ENCODE measurements around the gene CNTN1.

Gene CNTN1

GRCh38 chr12:40784102-40784501 is 91.9 kb downstream of the CNTN1 start:
- no peak for DNase-seq

GRCh38 chr12:40788276-40788675 is 96.0 kb downstream of the CNTN1 start:
- no peak for DNase-seq

DNA sequence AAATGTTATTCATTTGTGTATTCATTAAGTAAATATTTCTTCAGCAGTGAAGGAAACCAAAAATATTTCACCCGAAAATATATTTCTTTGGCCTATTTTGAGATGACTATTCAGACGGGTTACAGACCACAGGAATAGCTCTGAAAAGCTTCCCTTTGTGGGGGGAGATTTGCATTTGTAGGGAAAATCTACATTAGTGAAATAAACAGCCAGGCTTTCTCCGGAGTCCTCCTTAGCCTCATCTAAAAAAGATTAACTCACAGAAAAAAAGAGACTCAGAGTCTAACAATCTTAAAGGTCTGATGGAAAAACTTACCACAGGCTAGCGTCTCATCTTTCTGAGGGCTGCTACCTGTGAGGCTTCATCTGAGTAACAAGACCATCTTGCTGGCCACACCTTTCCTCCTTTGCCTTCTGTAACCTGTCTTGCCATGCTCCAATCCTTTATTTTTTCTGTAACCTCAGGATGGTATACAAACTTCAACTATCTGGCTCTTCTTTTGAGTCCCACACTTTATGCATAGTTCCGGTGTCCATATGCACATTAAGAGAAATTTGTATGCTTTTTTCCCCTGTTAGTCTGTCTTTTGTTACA is 100.7 kb downstream of the CNTN1 start:
- no peak for DNase-seq

DNA sequence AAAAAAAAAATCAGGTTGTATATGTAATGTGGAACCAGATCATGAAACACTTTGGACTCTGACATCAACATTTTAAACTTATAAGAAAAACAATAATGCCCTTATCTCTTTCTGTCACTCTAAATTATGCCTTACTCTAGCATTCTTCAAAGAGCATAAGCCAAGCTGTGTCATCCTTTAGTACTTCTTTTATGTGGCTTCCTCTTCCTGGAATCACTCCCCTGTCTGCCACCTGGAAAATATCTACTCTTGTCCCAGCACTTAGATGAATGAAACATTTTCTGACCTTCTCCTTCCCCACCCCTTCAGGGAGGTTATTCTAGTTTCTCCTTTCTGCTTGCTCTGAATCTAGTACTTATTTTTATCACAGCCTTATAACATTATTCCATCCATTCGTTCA is 101.2 kb downstream of the CNTN1 start:
- no peak for DNase-seq

- DNase-seq = no peak
These were observed 101.8 kb downstream of the CNTN1 start for GRCh38 chr12:40794087-40794486.

- DNase-seq = no peak
These were observed 108.8 kb downstream of the CNTN1 start for GRCh38 chr12:40801082-40801481.

- DNase-seq = no peak
These were observed 109.6 kb downstream of the CNTN1 start for GRCh38 chr12:40801861-40802260.

DNA sequence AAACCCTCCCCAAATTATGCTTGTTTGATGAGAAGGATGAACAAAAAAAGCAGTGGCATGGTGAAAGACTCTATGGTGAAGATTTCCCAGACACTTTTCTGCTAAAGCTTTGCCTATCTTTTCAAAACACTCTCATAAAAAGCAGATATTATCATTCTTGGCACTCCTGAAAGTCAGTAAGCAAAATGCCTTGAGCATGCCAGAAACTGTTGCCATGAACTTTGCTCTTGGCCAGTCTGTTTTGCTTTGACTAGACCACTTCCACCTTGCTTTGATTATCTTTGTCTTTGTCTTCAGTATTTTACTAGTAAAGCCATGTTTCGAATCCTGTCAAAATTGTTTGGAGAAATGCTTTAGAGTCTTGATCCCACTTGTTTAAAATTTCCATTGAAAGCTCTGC is 110.4 kb downstream of the CNTN1 start:
- DNase-seq = no peak

DNA sequence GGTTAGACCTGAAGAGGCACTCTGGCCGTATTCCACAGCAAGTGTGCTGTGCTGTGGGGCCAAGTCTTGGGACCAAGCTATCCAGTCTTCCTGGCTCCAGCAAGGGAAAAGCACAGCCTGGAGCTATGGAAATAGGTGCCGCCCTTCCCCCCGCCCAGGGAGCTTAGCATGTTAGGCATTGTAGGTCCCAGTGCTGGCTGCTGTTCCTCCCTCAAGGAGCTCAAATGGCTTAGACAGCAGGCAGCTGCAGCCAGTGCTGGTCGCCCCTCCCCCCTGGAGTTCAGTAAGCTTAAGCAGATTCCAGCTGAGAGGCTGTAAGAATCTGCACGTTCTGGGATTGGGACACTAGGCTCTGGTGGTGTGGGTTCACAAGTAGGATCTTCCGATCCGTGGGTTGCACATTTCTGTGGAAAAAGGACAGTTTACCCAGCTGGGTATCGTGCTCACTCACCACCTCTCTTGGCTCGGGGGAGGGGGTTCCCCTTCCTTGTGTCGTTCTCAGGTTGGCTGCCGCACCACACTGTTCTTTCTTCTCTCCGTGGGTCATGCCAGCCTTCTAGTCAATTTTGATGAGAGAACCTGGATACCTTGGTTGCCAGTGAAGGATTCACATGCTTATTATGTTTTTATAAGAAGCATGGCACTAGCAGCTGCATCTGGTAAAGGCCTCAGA is 127.3 kb downstream of the CNTN1 start:
- peak; percentile 9 for DNase-seq

- no peak for DNase-seq
These were observed 128.7 kb downstream of the CNTN1 start for GRCh38 chr12:40820794-40821484.

DNA sequence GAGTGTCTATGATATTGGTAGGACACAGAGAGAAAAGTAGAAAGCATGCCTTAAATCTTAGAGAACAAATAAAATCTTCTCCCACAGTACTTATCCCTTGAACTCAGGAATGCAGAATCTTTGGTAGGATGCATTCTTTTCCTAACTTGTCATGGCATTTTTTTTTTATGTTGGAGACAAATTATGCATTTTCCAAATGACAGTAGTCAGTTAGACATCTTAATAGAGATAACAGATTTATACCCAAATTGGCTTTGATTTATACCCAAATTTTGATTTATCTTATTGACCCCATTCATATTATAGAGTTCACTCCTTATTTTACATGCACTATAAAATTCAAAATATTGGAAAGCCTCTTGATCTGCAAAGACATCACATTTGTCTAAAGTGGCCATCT is 132.9 kb downstream of the CNTN1 start:
- DNase-seq = no peak

- DNase-seq = no peak
These were observed 135.7 kb downstream of the CNTN1 start for GRCh38 chr12:40827683-40828592.

DNA sequence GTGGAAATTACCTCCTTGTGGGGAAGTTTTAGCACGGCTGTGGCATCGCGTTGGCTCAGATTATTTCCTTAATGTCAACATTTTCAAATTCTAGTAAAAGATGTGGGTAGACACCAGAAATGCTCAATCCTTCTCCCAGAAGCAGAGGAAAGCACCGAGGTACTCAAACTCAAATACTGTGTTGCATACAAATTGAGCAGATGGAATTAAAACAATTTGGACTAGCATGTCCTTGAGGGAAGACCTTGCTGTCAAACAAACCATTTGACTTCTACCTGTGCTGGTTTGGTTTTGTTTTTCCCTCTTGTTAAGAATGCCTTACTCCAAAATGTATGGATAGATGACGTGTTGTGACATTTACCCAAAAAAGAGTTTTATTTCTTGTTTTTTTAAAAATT is 136.4 kb downstream of the CNTN1 start:
- DNase-seq = no peak

GRCh38 chr12:40829738-40830144 is 137.5 kb downstream of the CNTN1 start:
- no peak for DNase-seq

DNA sequence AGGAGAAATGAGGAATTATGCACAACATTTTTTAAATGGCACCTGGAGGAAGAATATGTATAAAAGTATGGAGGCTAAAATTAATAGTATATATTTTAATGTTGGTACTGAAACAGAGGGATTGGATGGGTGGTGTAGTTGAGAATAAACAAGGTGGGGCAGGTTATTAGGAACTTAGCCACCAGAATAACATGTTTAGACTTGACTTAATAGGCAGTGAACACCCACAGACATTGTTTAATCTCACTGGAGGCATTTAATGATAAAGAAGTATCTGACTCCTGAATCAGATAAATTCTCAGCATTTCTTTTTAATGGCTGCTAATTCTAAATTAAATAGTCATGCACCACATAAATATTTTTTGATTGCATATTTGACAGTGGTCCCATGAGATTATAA is 139.7 kb downstream of the CNTN1 start:
- no peak for DNase-seq

DNA sequence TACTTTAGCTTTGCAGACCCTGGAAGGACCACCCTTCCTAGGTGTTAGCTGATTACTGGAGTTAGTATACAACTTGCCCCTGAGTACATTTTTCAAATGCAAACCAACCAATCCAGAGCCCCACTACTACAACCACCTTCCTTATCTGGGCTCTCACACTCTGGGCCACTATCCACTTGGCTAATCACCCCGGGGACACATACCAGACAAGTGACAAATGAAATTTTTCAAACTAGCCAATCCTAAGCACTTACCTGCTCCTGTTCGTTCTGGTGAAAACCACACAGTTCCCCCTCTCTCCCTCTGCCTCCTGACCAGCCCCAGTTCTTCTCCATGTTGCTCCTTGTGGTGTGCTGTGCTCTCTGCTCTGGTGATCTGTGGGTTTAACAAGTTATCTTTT is 140.4 kb downstream of the CNTN1 start:
- DNase-seq = no peak

DNA sequence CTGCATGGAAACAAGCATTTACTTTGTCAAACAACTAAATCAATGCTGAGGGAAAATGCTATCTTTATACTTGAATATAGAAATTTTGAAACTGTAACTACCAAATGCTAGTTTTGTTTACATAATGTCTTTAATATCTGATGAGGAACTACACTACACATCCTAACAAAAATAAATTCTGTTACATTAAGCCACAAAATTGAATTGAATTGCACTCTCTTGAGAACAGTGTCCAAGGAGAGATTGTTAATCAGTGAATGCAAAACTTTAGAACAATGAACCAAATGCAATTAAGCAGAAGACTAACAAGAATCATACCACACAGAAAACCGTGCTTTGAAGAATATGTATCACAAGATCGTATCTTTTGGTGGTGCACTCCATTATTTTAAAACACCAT is 141.6 kb downstream of the CNTN1 start:
- no peak for DNase-seq

DNA sequence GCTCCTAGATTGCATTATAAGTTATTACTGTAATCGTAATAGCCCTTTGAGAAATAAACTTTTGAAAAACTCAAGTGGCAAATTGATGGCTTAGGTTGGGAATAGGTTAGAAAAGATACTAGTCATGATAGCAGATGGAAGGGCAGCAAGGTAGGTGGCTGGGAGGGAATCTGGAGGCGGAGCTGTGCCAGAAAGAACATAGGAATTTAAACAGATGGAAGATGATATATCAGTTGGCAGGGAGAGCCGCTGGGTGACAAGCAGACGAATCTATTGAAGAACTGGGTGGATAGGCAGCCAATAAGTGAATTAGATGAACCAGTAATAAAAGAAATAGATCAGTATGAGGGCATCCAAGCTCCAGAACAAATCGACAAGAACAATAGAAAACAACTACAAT is 142.1 kb downstream of the CNTN1 start:
- DNase-seq = no peak

GRCh38 chr12:40837891-40838429 is 145.7 kb downstream of the CNTN1 start:
- DNase-seq = no peak

- DNase-seq = no peak
These were observed 151.3 kb downstream of the CNTN1 start for GRCh38 chr12:40843495-40843894.

DNA sequence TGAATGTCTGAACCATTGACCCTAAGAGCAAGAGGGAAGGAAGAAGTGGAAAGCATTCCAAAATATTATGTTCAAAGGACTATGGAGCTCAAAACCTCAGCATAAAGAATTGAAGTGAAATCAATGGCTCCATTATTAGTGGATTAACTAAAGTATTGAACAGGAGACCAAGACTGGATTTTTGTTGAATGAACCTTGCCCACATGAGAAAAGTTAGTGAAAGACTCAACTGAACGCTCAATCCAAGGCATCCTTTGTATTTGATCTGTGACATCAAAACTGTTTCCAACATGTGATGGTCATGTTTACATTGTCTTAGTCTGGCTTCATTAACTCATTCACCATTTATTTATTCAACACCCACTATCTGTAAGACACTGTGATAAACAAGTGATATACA is 161.0 kb downstream of the CNTN1 start:
- DNase-seq = no peak

DNA sequence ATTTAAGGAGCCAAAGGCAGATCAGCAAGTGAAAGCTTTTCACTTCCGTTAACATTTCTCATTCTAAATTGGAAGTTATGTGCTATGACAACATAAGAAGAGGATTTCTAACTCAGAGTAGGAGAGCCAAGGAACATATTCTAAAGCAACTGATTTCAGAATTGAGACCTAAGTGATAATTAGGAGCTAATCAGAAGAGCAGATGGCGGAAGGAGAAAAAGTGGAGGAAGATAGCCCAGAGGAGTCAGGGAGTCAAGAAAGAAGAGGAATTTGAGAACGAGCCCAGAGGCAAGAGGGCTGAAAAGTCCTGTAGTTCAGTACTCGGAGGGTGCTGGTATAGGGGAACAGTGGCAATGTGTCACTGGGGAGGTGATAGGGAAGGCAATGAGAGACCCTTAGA is 162.4 kb downstream of the CNTN1 start:
- no peak for DNase-seq

DNA sequence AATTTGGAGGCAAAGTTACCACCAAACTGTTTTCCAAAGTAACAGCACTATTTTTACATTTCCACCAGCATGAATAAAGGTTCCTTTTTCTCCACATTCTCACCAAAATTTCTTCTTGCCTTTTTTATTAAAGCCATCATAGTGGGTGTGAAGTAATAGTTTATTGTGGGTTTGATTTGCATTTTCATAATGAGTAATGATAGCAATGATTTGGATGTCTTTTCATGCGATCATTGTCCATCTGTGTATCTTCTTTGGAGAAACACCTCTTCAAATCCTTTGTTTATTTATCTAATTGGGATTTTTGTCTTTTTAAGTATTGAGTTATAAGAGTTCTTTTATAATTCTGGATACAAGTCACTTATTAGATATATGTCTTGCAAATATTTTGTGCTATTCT is 172.7 kb downstream of the CNTN1 start:
- no peak for DNase-seq
